GM11168 (cell line): ENCODE data around the gene ACAD9.

Experiments
- in situ Hi-C: fragments of 300-500 bp; cut with MboI; formaldehyde crosslinking; loops from one replicate; pipeline ENCODE4 v1.12.0; 2022; ENCODE audit warnings: low sequenced_read_pairs; ENCODE audit not compliant: unreplicated experiment

ACAD9 gene

GRCh38 chr3:128932516-128933212, 53.2 kb downstream of the ACAD9 start:
- in situ Hi-C loops = no loop called here

GRCh38 chr3:128933213-128933921, 53.9 kb downstream of the ACAD9 start:
- in situ Hi-C loops = no loop called here

GRCh38 chr3:128933922-128934253, 54.5 kb downstream of the ACAD9 start:
- in situ Hi-C loops = no loop called here

- in situ Hi-C loops = no loop called here
Measured at GRCh38 chr3:128935922-128936321, 56.5 kb downstream of the ACAD9 start.

- in situ Hi-C loops = no loop called here
Measured at GRCh38 chr3:128936341-128936740, 56.9 kb downstream of the ACAD9 start.

GRCh38 chr3:128940252-128940651, 60.8 kb downstream of the ACAD9 start:
- in situ Hi-C loops = no loop called here

GRCh38 chr3:128942161-128942952, 62.9 kb downstream of the ACAD9 start:
- in situ Hi-C loops = no loop called here

GRCh38 chr3:128945041-128945877, 65.8 kb downstream of the ACAD9 start:
- in situ Hi-C loops = no loop called here

GRCh38 chr3:128945878-128946175, 66.4 kb downstream of the ACAD9 start:
- in situ Hi-C loops = no loop called here

- in situ Hi-C loops = no loop called here
Measured at GRCh38 chr3:128946411-128946810, 67.0 kb downstream of the ACAD9 start.

GRCh38 chr3:128949158-128949557, 69.7 kb downstream of the ACAD9 start:
- in situ Hi-C loops = no loop called here

- in situ Hi-C loops = no loop called here
Measured at GRCh38 chr3:128950223-128950938, 71.0 kb downstream of the ACAD9 start.

GRCh38 chr3:128956440-128956839, 77.0 kb downstream of the ACAD9 start:
- in situ Hi-C loops = no loop called here
